Breast epithelium (tissue), 4 donors: ENCODE measurements around the gene FHL5. TPM values are rescaled to one million over a fixed set of nuclear protein-coding genes. Genes with fewer than 3 reads are reported as not detected.

ENCODE experiments used
- DNase-seq, 2 donors: peaks; one replicate each; pipeline ENCODE4 v3.0.0-alpha.2; 2019; ENCODE audit warnings: low spot score in 2 of 2
- H3K27ac ChIP-seq, 2 donors: fragments of 200-600 bp; sonication (generic) in 1 of 2; one replicate each; pipeline ENCODE4 v1.5.1; 2016 to 2019; ENCODE audit warnings: mild to moderate bottlenecking in 1 of 2
- H3K27me3 ChIP-seq, 2 donors: fragments of 200-600 bp; sonication (generic) in 1 of 2; one replicate each; pipeline versions ENCODE4 v1.5.1 to v1.6.0; 2017 to 2019; ENCODE audit warnings: control low read depth in 1 of 2, mild to moderate bottlenecking in 1 of 2
- H3K36me3 ChIP-seq: fragments of 200-600 bp; one replicate; pipeline ENCODE4 v1.5.1; 2019
- H3K4me1 ChIP-seq, 2 donors: fragments of 200-600 bp; sonication (generic); one replicate each; pipeline ENCODE4 v1.5.1; 2016 to 2019; ENCODE audit warnings: control low read depth in 1 of 2
- H3K4me3 ChIP-seq, 3 donors: fragments of 200-600 bp; sonication (generic); 1 replicate in 2 of 3; 2 replicates in 1 of 3; pipeline ENCODE4 v1.5.1; 2016 to 2019; ENCODE audit warnings: mild to moderate bottlenecking in 3 of 3, moderate library complexity in 2 of 3
- H3K9me3 ChIP-seq, 2 donors: fragments of 200-600 bp; sonication (generic) in 1 of 2; one replicate each; pipeline ENCODE4 v1.5.1; 2016 to 2019; ENCODE audit warnings: control low read depth in 1 of 2
- CTCF ChIP-seq, 3 donors: fragments of 450-650 bp; IDR thresholded peaks; one replicate each; pipeline ENCODE4 v1.5.1; 2016 to 2017; ENCODE audit warnings: antibody characterized with exemption in 3 of 3, mild to moderate bottlenecking in 3 of 3, moderate library complexity in 3 of 3
- POLR2A ChIP-seq: fragments of 450-650 bp; IDR thresholded peaks from one replicate; pipeline ENCODE4 v1.6.1; 2016; ENCODE audit warnings: antibody characterized with exemption, mild to moderate bottlenecking, moderate library complexity
- POLR2AphosphoS5 ChIP-seq, 3 donors: sonication (generic); formaldehyde crosslinking; IDR thresholded peaks; one replicate each; pipeline ENCODE4 v1.6.1; 2017; ENCODE audit warnings: antibody characterized with exemption in 3 of 3
- intact Hi-C: fragments of 100-400 bp; cut with DNase I; formaldehyde crosslinking; loops from one replicate; pipeline ENCODE4 v1.15.1; 2023; ENCODE audit warnings: low total_unique reads
- total RNA-seq, 3 donors: library from RNA; depleted of rRNA; stranded (reverse); fragments of >200 nt; gene quantifications; one replicate each; pipeline ENCODE4 v1.1.0, GENCODE V29; 2016

FHL5 gene, protein sequence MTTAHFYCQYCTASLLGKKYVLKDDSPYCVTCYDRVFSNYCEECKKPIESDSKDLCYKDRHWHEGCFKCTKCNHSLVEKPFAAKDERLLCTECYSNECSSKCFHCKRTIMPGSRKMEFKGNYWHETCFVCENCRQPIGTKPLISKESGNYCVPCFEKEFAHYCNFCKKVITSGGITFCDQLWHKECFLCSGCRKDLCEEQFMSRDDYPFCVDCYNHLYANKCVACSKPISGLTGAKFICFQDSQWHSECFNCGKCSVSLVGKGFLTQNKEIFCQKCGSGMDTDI
- 10 to 100 TPM; 12.9 to 45.2 (median 25.0) TPM for total RNA-seq

GRCh38 chr6:96562886-96563285 lies at the start of gene FHL5:
TSS of gene FHL5 (plus strand) at chr6:96563128. CDS start at chr6:96603614, 40,486 bp downstream.
- Histone ChIP-seq H3K9me3 (no peaks in the 10 kb centered on the region), H3K27ac (no peak within 1 kb of the TSS), H3K36me3 (no peaks in the 10 kb centered on the region), H3K4me3 (peak within 1 kb of the TSS in 2 of 3 donors; percentile 8 to 24), H3K4me1 (no peaks in the 10 kb centered on the region), H3K27me3 (no peaks in the 10 kb centered on the region)
- TF ChIP-seq POLR2A (no peak), CTCF (IDR thresholded peaks at IDR 0.05) (no peak), POLR2AphosphoS5 (IDR thresholded peaks at IDR 0.05) (no peak)
- no peak for DNase-seq
- intact Hi-C loops: no loop called here

DNA sequence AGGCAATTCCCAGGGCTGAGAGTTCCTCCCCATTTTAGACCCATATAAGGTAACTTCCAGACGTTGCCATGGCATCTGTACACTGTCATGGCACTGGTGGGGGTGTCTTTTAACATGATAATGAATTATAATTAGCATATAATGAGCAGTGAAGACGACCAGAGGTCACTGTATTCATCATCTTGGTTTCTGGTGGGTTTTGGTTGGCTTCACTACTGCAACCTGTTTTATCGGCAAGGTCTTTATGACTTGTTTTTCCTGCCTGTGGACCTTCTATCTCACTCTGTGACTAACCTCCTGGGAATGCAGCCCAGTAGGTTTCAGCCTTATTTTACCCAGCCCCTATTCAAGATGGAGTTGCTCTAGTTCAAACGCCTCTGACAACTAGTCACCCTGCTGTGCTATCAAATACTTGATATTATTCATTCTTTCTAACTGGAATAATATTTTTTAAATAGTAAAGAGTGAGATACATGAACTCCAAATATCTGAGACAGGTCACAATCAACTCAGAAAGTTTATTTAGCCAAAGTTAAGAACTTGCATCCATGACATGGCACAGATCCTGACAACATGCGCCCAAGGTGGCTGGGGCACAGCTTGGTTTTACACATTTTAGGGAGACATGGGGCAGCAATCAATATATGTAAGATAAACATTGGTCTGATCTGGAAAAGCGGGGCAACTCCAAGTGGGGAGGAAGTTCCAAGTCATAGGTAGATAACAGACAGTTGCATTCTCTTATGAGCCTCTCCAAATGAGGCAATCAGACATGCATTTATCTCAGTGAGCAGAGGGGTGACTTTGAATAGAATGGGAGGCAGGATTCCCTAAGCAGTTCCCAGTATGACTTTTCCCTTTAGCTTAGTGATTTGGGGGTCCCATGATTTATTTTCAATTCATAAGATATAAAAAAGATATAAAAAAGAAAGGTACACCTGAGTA lies 42.5 kb upstream of the FHL5 start:
- Histone ChIP-seq H3K4me1 (no peaks in the 10 kb centered on the region), H3K27me3 (no peaks in the 10 kb centered on the region), H3K36me3 (no peaks in the 10 kb centered on the region), H3K4me3 (peak overlapping the region; percentile 84 to 90 (median 87)), H3K27ac (peak overlapping the region in 1 of 2 donors; percentile 95), H3K9me3 (no peaks in the 10 kb centered on the region)
- TF ChIP-seq POLR2A: no peak
- no peak for TF ChIP-seq CTCF (IDR thresholded peaks at IDR 0.05)
- TF ChIP-seq POLR2AphosphoS5 (IDR thresholded peaks at IDR 0.05): no peak
- intact Hi-C loops: no loop called here
- no peak for DNase-seq

GRCh38 chr6:96521306-96521643 lies 41.7 kb upstream of the FHL5 start:
- peak overlapping the region; percentile 94 to 95 for H3K27ac ChIP-seq
- DNase-seq: no peak
- intact Hi-C loops: no loop called here

DNA sequence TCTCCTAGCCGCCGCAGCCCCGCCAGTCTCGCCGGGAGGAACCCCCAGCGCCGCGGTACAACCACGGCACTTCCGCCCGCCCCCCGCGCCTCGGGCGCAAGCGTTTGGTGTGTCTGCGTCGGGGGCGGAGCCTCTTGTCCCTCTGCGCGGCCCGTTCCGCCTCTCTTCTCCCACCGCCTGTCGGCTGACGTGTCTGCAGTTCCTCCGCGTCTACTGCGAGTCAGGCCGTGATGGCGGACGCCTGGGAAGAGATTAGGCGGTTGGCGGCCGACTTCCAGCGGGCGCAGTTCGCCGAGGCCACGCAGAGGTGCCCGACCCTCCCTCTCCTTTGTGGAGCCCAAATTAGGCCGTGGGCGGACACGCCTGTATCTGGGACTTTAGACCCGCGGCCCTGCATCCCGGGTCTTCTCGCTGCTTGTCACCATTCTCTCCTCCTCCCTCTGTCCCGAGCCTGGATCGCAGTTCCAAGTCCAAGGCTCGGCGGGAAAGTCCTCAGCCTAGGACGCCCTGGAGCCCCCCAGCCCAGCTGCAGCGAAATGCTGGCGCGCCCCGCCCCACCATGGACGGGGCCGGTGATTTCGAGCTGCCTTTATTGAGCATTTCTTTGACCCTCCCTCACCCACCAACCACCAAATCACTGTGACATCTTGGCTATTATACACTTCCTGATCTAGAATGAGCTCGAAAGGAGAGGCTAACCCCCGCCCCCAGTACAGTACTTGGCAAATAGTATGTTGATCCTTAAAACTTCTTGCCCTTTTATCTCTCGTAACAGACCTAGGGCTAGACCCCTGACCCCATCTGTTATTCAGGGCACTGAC lies 41.1 kb upstream of the FHL5 start, which contains the start of gene UFL1:
Gene UFL1, plus strand, starts transcription at position 163 of the 821 bp plus-strand sequence. Its CDS starts 68 bp downstream, at position 231.
- Histone ChIP-seq H3K27ac (peak within 1 kb of the TSS; percentile 94 to 95), H3K9me3 (no peaks in the 10 kb centered on the region), H3K27me3 (no peaks in the 10 kb centered on the region), H3K36me3 (no peaks in the 10 kb centered on the region), H3K4me3 (peak within 1 kb of the TSS; percentile 84 to 90 (median 87)), H3K4me1 (no peaks in the 10 kb centered on the region)
- DNase-seq: peak; percentile 89 to 92
- intact Hi-C loops: no loop called here
- TF ChIP-seq POLR2A: peak; percentile 76
- TF ChIP-seq CTCF (IDR thresholded peaks at IDR 0.05): no peak
- peak; percentile 92 to 96 (median 94) for TF ChIP-seq POLR2AphosphoS5 (IDR thresholded peaks at IDR 0.05)

More at GRCh38 chr6:96521306-96521643, 41.7 kb upstream of the FHL5 start:
- Histone ChIP-seq H3K27me3 (no peaks in the 10 kb centered on the region), H3K36me3 (no peaks in the 10 kb centered on the region), H3K4me1 (no peaks in the 10 kb centered on the region), H3K4me3 (peak overlapping the region; percentile 84 to 90 (median 87)), H3K9me3 (no peaks in the 10 kb centered on the region)
- TF ChIP-seq POLR2A: no peak

DNA sequence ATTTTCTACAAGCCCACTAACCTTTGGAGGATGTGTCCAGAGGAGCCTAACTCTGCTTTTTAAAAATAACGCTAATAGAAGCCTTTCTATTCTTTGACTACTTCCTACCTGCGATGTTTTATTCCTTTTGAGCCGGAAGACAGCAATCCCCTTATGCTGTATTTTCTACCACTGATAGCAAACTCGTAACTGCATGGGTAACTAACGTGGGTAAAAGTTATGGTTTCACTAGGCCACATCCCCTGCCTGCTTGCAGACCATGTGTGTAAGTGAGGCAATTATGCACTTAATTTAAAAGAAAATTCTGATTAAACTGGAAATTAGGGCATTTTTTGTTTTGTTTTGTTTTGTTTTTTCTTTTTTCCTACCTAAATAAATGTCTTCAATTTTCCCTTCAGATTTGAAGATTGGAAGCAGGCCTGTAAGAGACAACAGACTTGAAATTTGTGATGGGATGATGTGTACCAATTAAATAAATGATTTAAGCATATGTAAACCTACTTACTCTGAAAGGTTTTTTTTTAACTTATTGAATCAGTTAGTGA lies 40.4 kb upstream of the FHL5 start:
- TF ChIP-seq POLR2A (no peak), POLR2AphosphoS5 (IDR thresholded peaks at IDR 0.05) (no peak), CTCF (IDR thresholded peaks at IDR 0.05) (no peak)
- intact Hi-C loops: no loop called here
- Histone ChIP-seq H3K4me1 (no peaks in the 10 kb centered on the region), H3K9me3 (no peaks in the 10 kb centered on the region), H3K27me3 (no peaks in the 10 kb centered on the region), H3K36me3 (no peaks in the 10 kb centered on the region), H3K27ac (peak overlapping the region; percentile 94 to 95), H3K4me3 (peak overlapping the region; percentile 84 to 90 (median 87))
- no peak for DNase-seq
